Psoas muscle (tissue), 8 donors: Measurements from ENCODE around the gene MAST2. TPM values are rescaled to one million over a fixed set of nuclear protein-coding genes. Genes with fewer than 3 reads are reported as not detected.

Experiments used
- ATAC-seq, 4 donors: fragments of 200-7000 bp; cut with Tn5 transposase; one replicate each; pipeline ENCODE4 v1.9.1; 2020; ENCODE audit warnings: moderate library complexity in 3 of 4, mild to moderate bottlenecking in 2 of 4
- DNase-seq, 2 donors: peaks; one replicate each; pipeline ENCODE4 v3.0.0-alpha.2; 2020
- H3K27ac ChIP-seq: fragments of 200-600 bp; one replicate; pipeline ENCODE4 v1.8.0; 2022
- H3K27me3 ChIP-seq, 3 donors: fragments of 200-600 bp in 1 of 3; one replicate each; pipeline versions ENCODE4 v1.6.1 to v1.8.0; 2013 to 2022; ENCODE audit warnings: low read length in 2 of 3, mild to moderate bottlenecking in 2 of 3, moderate library complexity in 1 of 3; ENCODE audit not compliant: insufficient read depth in 3 of 3
- H3K36me3 ChIP-seq, 2 donors: fragments of 200-600 bp in 1 of 2; one replicate each; pipeline versions ENCODE4 v1.6.1 to v1.8.0; 2013 to 2022; ENCODE audit warnings: low read depth in 1 of 2, mild to moderate bottlenecking in 1 of 2, moderate library complexity in 1 of 2; ENCODE audit not compliant: insufficient read depth in 1 of 2
- H3K4me1 ChIP-seq: fragments of 200-600 bp; one replicate; pipeline ENCODE4 v1.8.0; 2022
- H3K4me3 ChIP-seq: fragments of 200-600 bp; one replicate; pipeline ENCODE4 v1.8.0; 2022; ENCODE audit warnings: mild to moderate bottlenecking
- H3K9me3 ChIP-seq: fragments of 200-600 bp; one replicate; pipeline ENCODE4 v1.8.0; 2022
- CTCF ChIP-seq: fragments of 200-600 bp; IDR thresholded peaks from one replicate; pipeline ENCODE4 v1.8.0; 2022; ENCODE audit warnings: antibody characterized with exemption
- WGBS, 3 donors: extraction: QIAGEN DNeasy Blood & Tissue Kit; methylation state at CpG; one replicate each; pipeline versions ENCODE4 v1.1.6 to v1.1.7; 2013; 5-methylcytosine and 5-hydroxymethylcytosine counted together
- intact Hi-C, 2 donors: fragments of 100-400 bp; cut with DNase I; formaldehyde crosslinking; loops; one replicate each; pipeline versions ENCODE4 v1.11.0 to v1.14.2; 2022
- polyA plus RNA-seq, 3 donors: library from polyadenylated mRNA; stranded (reverse); fragments of 200-250 nt; gene quantifications; one replicate each; pipeline ENCODE4 v1.2.3, GENCODE V29; 2013
- total RNA-seq, 4 donors: library from RNA; stranded (reverse); fragmentation: NEBNext Ultra II Directional in 2 of 4; extraction: Animal tissue kit (Norgen Biotek cat#: 25700) in 2 of 4; gene quantifications; one replicate each; pipeline versions ENCODE4 v1.2.1 to v1.2.4, GENCODE V29; 2021 to 2023
- donor health status: healthy with polysubstance abuse.
- donor health status: DM: no; HTN: no; CAD: no; lungs with moderate emphysema.
- donor health status: Bipolar disorder and iron deficiency.
- donor health status: healthy.
- donor health status: DM: yes; HTN: yes; CAD: no.
- donor health status: DM: no; HTN: no; CAD: no.
- donor health status: DM: no; HTN: no; CAD: no.
- donor health status: DM: yes; HTN: yes; CAD: no.

Gene MAST2
- total and polyA plus RNA-seq, 7 donors: 97.8 to 266 (median 159) TPM

GRCh38 chr1:45989249-45989648 is 185.8 kb downstream of the MAST2 start:
- no peak for TF ChIP-seq CTCF
- H3K4me3 ChIP-seq: no peak overlapping the region
- 92 to 95% (median 95%) methylated on average over 2 of the region's 2 CpGs for WGBS, 3 donors
- H3K4me1 ChIP-seq: no peaks in the 10 kb centered on the region
- no peaks in the 10 kb centered on the region for H3K9me3 ChIP-seq
- H3K36me3 ChIP-seq: peaks cover 0 to 32% of the 10 kb centered on the region in 2 donors
- ATAC-seq (no peak), DNase-seq (no peak)
- intact Hi-C loops: no loop called here
- no peaks in the 10 kb centered on the region for H3K27me3 ChIP-seq
- no peak overlapping the region for H3K27ac ChIP-seq

GRCh38 chr1:45994423-45994822 is 191.0 kb downstream of the MAST2 start:
- Histone ChIP-seq H3K27me3 (no peaks in the 10 kb centered on the region), H3K4me1 (peaks cover 7% of the 10 kb centered on the region), H3K4me3 (no peak overlapping the region), H3K27ac (no peak overlapping the region), H3K9me3 (no peaks in the 10 kb centered on the region), H3K36me3 (peaks cover 12 to 25% of the 10 kb centered on the region in 2 donors)
- WGBS, 3 donors: 63 to 95% (median 68%) methylated on average over 6 of the region's 6 CpGs
- ATAC-seq (peak in 3 of 4 donors; percentile 11 to 27 (median 15)), DNase-seq (no peak)
- intact Hi-C loops: no loop called here
- TF ChIP-seq CTCF: no peak

GRCh38 chr1:45995298-45995697 is 191.9 kb downstream of the MAST2 start:
- DNase-seq (no peak), ATAC-seq (peak; percentile 30 to 71 (median 66))
- Histone ChIP-seq H3K9me3 (no peaks in the 10 kb centered on the region), H3K27ac (peak overlapping the region; percentile 37), H3K27me3 (no peaks in the 10 kb centered on the region), H3K36me3 (peaks cover 15 to 30% of the 10 kb centered on the region in 2 donors), H3K4me1 (peaks cover 7% of the 10 kb centered on the region), H3K4me3 (no peak overlapping the region)
- no peak for TF ChIP-seq CTCF
- intact Hi-C loops: no loop called here
- 61 to 83% (median 71%) methylated on average over 8 of the region's 8 CpGs for WGBS, 3 donors

- H3K27ac ChIP-seq: no peak overlapping the region
These were observed 194.7 kb downstream of the MAST2 start for GRCh38 chr1:45998020-45998617.

More at GRCh38 chr1:45998020-45998617, 194.7 kb downstream of the MAST2 start:
- DNase-seq: no peak
- no peak for ATAC-seq
- peaks cover 7% of the 10 kb centered on the region for H3K4me1 ChIP-seq
- H3K27me3 ChIP-seq: no peaks in the 10 kb centered on the region
- H3K36me3 ChIP-seq: peaks cover 15 to 57% of the 10 kb centered on the region in 2 donors
- H3K4me3 ChIP-seq: no peak overlapping the region
- intact Hi-C loops: no loop called here
- no peaks in the 10 kb centered on the region for H3K9me3 ChIP-seq
- WGBS, 3 donors: 65 to 71% (median 69%) methylated on average over 3 of the region's 3 CpGs
- TF ChIP-seq CTCF: no peak
